ENCODE results near the gene FCRL1. TPM values are rescaled to one million over a fixed set of nuclear protein-coding genes. Genes with fewer than 3 reads are reported as not detected.

Gene FCRL1
- total RNA-seq = not detected in 3 replicates
- long read RNA-seq = 0 reads

- peaks cover 13% of the 10 kb centered on the region for H3K27me3 Mint-ChIP-seq (ENCODE audit: low read depth)
- no peak for TF ChIP-seq CTCF (IDR thresholded peaks at IDR 0.05)
- no peaks in the 10 kb centered on the region for H3K4me1 Mint-ChIP-seq (ENCODE audit: low read depth)
- no peak within 1 kb of the TSS for H3K27ac Mint-ChIP-seq (ENCODE audit: unreplicated experiment)
- no peak for DNase-seq (ENCODE audit: low spot score)
- peaks cover 6% of the 10 kb centered on the region for H3K9me3 Mint-ChIP-seq (ENCODE audit: low read depth)
- no peaks in the 10 kb centered on the region for H3K36me3 Mint-ChIP-seq (ENCODE audit: low read depth)
- no peak within 1 kb of the TSS for H3K4me3 Mint-ChIP-seq (ENCODE audit: unreplicated experiment)
Measured at GRCh38 chr1:157819896-157820295, at the start of gene FCRL1. Gene FCRL1 (minus strand): TSS chr1:157820120. CDS start chr1:157820037, 83 bp downstream.

GRCh38 chr1:157868654-157869053 lies 48.7 kb upstream of the FCRL1 start:
- Mint-ChIP-seq H3K4me1 (ENCODE audit: low read depth) (no peaks in the 10 kb centered on the region), H3K27ac (ENCODE audit: unreplicated experiment) (no peak overlapping the region), H3K27me3 (ENCODE audit: low read depth) (peaks cover 32% of the 10 kb centered on the region), H3K9me3 (ENCODE audit: low read depth) (no peaks in the 10 kb centered on the region), H3K4me3 (ENCODE audit: unreplicated experiment) (no peak overlapping the region), H3K36me3 (ENCODE audit: low read depth) (no peaks in the 10 kb centered on the region)
- DNase-seq (ENCODE audit: low spot score) = no peak
- TF ChIP-seq CTCF (IDR thresholded peaks at IDR 0.05) = no peak

- no peak for DNase-seq (ENCODE audit: low spot score)
- no peak for TF ChIP-seq CTCF (IDR thresholded peaks at IDR 0.05)
- Mint-ChIP-seq H3K4me3 (ENCODE audit: unreplicated experiment) (no peak overlapping the region), H3K9me3 (ENCODE audit: low read depth) (no peaks in the 10 kb centered on the region), H3K27me3 (ENCODE audit: low read depth) (peaks cover 9% of the 10 kb centered on the region), H3K27ac (ENCODE audit: unreplicated experiment) (no peak overlapping the region), H3K4me1 (ENCODE audit: low read depth) (no peaks in the 10 kb centered on the region), H3K36me3 (ENCODE audit: low read depth) (no peaks in the 10 kb centered on the region)
Measured at GRCh38 chr1:157862114-157863070, 42.5 kb upstream of the FCRL1 start.

- Mint-ChIP-seq H3K36me3 (ENCODE audit: low read depth) (no peaks in the 10 kb centered on the region), H3K27me3 (ENCODE audit: low read depth) (peaks cover 3% of the 10 kb centered on the region), H3K4me3 (ENCODE audit: unreplicated experiment) (no peak overlapping the region), H3K27ac (ENCODE audit: unreplicated experiment) (no peak overlapping the region), H3K9me3 (ENCODE audit: low read depth) (no peaks in the 10 kb centered on the region), H3K4me1 (ENCODE audit: low read depth) (no peaks in the 10 kb centered on the region)
- no peak for DNase-seq (ENCODE audit: low spot score)
- TF ChIP-seq CTCF (IDR thresholded peaks at IDR 0.05) = no peak
Measured at GRCh38 chr1:157856538-157856937, 36.6 kb upstream of the FCRL1 start.

GRCh38 chr1:157852476-157852875 lies 32.6 kb upstream of the FCRL1 start:
- Mint-ChIP-seq H3K36me3 (ENCODE audit: low read depth) (no peaks in the 10 kb centered on the region), H3K27me3 (ENCODE audit: low read depth) (peaks cover 14% of the 10 kb centered on the region), H3K4me1 (ENCODE audit: low read depth) (no peaks in the 10 kb centered on the region), H3K27ac (ENCODE audit: unreplicated experiment) (no peak overlapping the region), H3K9me3 (ENCODE audit: low read depth) (no peaks in the 10 kb centered on the region), H3K4me3 (ENCODE audit: unreplicated experiment) (no peak overlapping the region)
- no peak for TF ChIP-seq CTCF (IDR thresholded peaks at IDR 0.05)
- DNase-seq (ENCODE audit: low spot score) = no peak

Data from chondrocyte (in vitro differentiated cells).